ENCODE measurements around the gene PRKAG2.

The PRKAG2 gene

DNA sequence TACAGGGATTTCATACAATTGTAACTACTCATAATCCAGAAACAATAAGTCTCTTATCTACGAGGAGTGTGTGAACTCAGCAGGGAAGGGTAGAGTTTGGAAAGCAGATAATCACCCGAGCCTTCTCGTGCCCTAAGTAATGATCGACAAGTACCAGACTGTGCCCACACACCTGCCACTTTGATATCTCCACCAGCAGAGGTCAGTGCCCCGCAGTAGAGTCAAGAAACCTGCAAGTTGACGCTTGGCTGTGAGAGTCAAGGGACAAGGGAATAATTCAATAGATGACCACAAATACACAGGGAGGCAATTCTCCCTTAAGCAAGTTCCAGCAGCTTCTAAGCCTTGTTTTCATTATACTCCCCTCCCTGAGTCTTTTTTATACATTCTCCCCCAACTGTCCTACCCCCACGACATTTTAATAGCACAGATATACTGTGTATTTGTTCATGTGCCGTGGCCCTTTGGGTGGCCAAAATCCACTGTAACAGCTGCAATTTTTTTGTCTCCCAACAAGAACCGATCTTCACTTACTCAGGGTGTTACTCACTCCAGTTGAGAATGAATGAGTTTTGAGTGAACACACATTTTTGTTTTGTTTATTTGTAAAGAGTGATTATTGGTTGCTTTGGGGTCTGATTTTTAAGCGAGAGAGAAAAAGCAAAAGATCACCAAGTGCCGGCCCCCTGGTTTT is 250.3 kb downstream of the PRKAG2 start:
- FAIRE-seq: peak; percentile 56
- DNase-seq (ENCODE audit: extremely low spot score, insufficient read length, low read depth): no peak

GRCh38 chr7:151625606-151626005 is 251.3 kb downstream of the PRKAG2 start:
- FAIRE-seq (no peak), DNase-seq (ENCODE audit: extremely low spot score, insufficient read length, low read depth) (no peak)

- DNase-seq (ENCODE audit: extremely low spot score, insufficient read length, low read depth) (no peak), FAIRE-seq (no peak)
Observed at GRCh38 chr7:151624246-151624928, 252.5 kb downstream of the PRKAG2 start.

DNA sequence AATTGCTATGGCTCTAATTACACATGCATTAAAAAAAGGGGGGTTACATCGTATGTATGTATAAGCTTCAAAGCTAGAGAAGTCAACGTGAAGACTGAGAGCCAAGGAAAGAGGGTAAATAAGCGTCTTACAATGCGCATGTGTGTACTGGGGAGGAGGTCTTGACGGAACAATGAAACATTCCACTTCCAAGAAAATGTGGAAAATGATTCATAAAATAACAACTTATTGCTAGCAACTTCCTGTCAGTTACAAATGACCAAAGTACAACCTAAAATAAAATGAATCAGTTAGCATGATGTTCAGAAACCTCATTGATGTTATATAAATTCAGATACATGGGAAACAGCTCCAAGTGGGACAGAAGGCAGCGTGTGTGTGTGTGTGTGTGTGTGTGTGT is 253.1 kb downstream of the PRKAG2 start:
- FAIRE-seq (no peak), DNase-seq (ENCODE audit: extremely low spot score, insufficient read length, low read depth) (no peak)

- FAIRE-seq (no peak), DNase-seq (ENCODE audit: extremely low spot score, insufficient read length, low read depth) (no peak)
Observed at GRCh38 chr7:151621961-151622360, 255.0 kb downstream of the PRKAG2 start.

GRCh38 chr7:151616443-151617213 is 260.3 kb downstream of the PRKAG2 start:
- DNase-seq (ENCODE audit: extremely low spot score, insufficient read length, low read depth) (no peak), FAIRE-seq (no peak)

- no peak for FAIRE-seq
- DNase-seq (ENCODE audit: extremely low spot score, insufficient read length, low read depth): no peak
Observed at GRCh38 chr7:151615784-151616183, 261.1 kb downstream of the PRKAG2 start.

DNA sequence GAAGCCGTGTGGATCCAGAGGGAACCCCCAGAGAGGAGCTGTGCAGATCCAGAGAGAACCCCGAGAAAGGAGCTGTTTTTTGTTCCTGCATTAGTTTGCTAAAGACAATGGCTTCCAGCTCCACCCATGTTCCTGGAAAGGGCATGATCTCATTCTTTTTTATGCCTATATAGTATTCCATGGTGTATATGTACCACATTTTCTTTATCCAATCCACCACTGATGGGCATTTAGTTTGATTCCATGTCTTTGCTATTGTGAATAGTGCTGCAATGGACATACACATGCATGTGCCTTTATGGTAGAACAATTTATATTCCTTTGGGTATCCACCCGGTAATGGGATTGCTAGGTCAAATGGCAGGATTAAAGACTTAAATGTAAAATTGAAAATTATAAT is 261.9 kb downstream of the PRKAG2 start:
- DNase-seq (ENCODE audit: extremely low spot score, insufficient read length, low read depth) (no peak), FAIRE-seq (no peak)

DNA sequence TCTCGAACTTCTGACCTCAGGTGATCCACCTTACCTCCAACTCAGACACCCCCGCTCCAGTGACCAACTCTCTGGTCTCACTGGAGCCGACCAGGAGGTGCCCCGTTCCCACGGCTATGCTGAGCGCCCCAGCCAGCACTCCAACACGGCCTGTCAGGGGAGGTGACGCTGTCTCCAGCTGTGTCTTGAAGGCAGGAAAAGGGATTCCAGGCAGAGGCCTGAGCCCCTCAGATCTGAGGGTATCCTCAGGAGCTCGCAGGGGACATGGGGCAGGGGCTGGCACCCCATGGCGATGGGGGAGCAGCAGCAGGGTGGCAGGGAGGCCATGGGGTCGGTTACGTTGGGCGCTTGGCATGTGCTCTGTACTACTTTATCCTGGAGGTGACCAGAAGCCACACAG is 262.9 kb downstream of the PRKAG2 start:
- no peak for FAIRE-seq
- no peak for DNase-seq (ENCODE audit: extremely low spot score, insufficient read length, low read depth)

GRCh38 chr7:151611878-151612277 is 265.0 kb downstream of the PRKAG2 start:
- FAIRE-seq (no peak), DNase-seq (ENCODE audit: extremely low spot score, insufficient read length, low read depth) (no peak)

DNA sequence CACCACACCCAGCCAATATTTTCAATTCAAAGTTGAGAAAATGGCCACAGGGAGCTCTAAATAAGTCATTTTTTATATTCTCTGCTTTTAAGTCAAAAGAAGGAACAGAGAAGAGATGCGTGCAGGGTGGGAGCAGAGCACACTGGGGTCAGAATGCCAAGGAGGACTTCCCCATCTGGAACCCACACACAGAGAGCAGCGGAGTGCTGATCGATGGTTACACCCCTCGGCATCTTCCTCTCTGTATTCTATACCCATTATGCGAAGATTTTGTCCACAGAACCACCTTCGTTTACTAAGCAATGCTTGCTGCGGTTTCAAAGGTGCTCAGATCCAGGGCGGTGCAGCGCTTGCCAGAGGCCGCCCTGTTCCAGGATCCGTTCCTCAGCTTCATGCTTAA is 265.9 kb downstream of the PRKAG2 start:
- no peak for DNase-seq (ENCODE audit: extremely low spot score, insufficient read length, low read depth)
- no peak for FAIRE-seq

DNA sequence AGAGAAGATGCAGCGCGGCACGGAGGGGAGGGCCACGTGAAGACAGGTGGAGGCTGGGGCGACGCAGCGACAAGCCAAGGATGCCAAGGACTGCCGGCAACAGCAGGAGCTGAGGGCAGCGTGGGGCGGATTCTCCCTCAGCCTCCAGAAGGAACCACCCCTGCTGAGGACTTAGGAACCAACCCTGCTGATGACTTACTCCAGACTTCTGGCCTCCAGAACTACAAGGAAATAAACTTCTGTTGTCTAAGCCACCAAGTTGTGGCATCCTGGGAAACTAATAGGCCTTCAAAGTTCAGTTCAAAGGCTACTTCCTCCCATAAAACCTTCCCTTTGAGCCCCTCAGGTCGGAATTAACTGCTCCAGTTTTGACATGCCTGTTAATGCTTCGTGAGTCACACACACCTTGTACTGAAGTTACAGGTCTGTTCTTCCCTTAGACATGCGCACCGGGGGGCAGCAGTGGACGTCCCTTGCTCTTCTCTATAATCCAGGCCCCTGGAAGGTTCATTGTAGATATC is 268.8 kb downstream of the PRKAG2 start:
- DNase-seq (ENCODE audit: extremely low spot score, insufficient read length, low read depth): no peak
- FAIRE-seq: no peak

GRCh38 chr7:151607464-151607867 is 269.4 kb downstream of the PRKAG2 start:
- DNase-seq (ENCODE audit: extremely low spot score, insufficient read length, low read depth) (no peak), FAIRE-seq (no peak)

DNA sequence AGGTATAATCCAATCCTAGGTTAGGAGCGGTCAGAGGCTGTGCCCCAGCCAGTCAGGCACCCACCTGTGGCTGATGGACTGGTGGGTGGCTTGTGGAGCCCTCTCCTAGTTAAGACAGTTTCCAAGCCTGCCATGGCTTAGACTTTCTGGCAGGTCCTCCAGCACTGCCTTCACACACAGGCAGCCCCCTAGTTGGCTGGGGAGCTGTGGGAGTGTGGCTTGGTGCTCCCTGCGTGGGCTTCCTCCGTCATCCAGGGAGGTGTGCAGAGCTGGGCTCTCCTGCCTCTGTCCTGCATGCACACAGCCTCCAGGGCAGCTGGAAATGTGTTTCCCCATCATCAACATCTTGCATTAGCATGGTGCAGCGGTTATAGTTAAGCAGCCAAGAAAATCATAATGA is 273.0 kb downstream of the PRKAG2 start:
- no peak for DNase-seq (ENCODE audit: extremely low spot score, insufficient read length, low read depth)
- FAIRE-seq: no peak

DNA sequence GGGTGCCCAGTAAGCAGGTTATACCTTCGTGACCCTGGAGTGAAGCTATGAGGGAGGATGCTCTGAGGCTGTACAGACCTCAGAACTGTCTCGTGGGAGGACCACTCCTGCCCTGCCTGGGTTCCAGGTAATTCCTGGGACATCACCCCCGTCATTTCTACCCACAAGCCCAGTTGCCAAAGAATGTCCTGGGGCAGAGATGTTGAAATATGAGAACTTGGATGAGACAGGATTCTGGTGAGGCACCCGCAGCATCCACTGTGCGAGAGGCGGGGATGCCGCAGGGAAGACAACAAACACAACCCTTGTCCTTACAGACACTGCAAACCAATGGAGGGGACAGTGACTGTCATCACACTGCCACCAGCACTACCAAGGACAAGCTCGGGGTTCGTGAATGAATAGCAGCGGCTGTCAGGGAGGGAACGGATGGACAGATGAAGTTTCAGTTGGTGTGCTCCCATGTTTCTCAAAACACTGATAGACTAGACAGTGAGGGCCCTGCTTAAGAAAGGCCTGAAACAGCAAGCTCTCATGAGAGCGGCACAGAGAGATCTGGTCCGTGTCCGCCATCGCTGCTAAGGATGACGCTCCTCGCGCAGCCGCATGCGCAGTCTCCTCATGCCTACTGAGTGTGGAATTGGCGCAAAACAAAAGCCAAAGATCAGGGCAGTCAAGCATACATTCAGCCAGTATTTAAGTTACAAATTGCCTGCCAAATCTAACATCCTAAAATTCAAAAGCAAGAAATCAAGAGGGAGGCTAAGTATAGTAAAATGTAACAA is 275.2 kb downstream of the PRKAG2 start:
- FAIRE-seq (no peak), DNase-seq (ENCODE audit: extremely low spot score, insufficient read length, low read depth) (no peak)

DNA sequence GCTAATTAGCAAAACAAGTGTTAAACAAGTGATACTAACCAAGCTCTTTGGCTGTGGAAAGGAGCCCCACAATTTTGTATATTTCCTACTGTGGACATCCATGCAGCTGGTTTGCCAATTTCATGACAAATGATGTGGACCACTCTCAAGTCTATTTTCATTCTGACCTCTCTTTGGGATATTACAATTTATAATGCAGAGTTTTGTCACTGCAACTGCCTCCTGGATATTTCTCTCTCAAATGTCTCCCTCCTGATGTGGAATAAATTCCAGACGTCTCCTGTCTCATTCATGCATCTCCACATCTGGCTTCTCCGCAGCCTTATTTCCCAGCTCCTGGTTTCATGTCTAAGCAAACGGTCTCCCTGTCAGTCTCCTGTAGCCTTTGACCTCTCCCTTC is 276.6 kb downstream of the PRKAG2 start:
- no peak for FAIRE-seq
- DNase-seq (ENCODE audit: extremely low spot score, insufficient read length, low read depth): no peak

DNA sequence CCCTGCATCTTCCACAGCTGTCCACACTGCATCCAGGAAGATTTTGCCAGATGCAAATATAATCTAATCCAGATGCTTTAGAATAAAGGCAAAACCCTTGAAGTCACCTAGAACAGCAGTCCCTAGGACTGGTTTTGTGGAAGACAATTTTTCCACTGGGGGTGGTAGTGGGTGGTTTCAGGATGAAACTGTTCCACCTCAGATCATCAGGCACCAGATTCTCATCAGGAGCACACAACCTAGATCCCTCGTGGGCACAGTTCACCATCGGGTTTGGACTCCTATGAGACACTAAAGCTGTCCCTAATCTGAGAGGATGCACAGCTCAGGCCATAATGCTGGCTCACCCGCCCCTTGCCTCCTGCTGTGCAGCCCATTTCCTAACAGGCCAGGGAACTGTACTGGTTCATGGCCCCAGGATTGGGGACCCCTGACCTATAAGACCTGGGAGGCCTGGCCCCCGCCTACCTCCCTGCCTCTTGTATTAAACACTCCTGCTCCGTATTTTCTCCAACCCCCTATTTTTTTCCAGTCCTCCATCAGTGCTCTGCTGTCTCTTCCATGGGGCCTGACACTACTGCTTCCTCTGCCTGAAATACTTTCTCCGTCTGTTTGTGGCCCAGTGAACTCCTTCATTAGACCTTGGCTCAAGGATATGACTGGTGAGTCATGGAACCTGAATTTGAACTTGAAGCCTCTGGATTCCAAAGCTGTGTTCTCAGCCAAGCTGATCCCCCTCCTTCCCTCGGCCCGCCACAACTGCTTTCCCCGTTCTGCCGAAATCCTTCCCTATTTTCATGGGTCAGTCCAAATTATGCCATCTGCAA is 277.3 kb downstream of the PRKAG2 start:
- DNase-seq (ENCODE audit: extremely low spot score, insufficient read length, low read depth) (no peak), FAIRE-seq (no peak)

- no peak for DNase-seq (ENCODE audit: extremely low spot score, insufficient read length, low read depth)
- no peak for FAIRE-seq
Observed at GRCh38 chr7:151597541-151598444, 279.1 kb downstream of the PRKAG2 start.

Measured in GM18507 (cell line).